ENCODE results near the gene MAN2B2.

DNA sequence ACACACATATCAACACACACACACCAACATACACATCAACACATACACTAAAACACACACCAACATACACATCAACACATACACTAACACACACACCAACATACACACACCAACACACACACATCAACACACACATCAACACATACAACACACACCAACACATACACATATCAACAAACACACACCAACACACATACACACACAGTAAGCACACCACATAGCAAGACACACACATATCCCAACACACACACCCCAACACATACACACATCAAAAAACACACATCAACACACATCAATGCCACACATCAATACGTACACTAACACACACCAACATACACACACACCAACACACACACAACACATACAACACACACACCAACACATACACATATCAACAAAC, 40.9 kb upstream of the MAN2B2 start:
- TF ChIP-seq SP1 (IDR thresholded peaks at IDR 0.05) (no peak), FOXM1 (IDR thresholded peaks at IDR 0.05; ENCODE audit: borderline replicate concordance) (no peak), ELF4 (IDR thresholded peaks at IDR 0.05) (no peak), TARDBP (IDR thresholded peaks at IDR 0.05) (no peak), SUZ12 (IDR thresholded peaks at IDR 0.05) (no peak), HDGF (IDR thresholded peaks at IDR 0.05; ENCODE audit: borderline replicate concordance) (no peak), L3MBTL2 (conservative IDR thresholded peaks at IDR 0.05) (no peak), FOXA1 (IDR thresholded peaks at IDR 0.05) (no peak), ZNF384 (IDR thresholded peaks at IDR 0.05) (no peak)
